Measurements from ENCODE around the gene DERL3.

DNA sequence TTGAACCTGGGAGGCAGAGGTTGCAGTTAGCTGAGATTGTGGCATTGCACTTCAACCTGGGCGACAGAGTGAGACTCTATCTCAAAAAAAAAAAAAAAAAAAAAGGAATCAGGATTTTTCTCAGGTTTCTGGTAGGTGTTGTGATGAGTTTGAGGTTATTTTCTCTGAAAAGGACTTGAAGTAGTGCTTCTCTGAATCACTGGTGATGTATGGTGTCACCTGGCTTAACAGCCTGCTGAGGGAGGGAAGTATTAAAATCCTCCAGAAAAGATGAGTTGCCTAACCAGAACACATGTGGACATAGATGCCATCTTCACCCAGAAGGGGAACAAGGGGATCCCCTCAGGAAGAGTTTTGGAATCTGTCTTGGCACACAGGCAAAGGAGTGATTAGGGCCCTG is 32.0 kb downstream of the DERL3 start:
- TF ChIP-seq GATA2 (IDR thresholded peaks at IDR 0.05; ENCODE audit: low read depth, low read length) (no peak), GATA3 (IDR thresholded peaks at IDR 0.05; ENCODE audit: low read depth, low read length) (no peak)
